Measurements from ENCODE around the gene NELL1. TPM values are rescaled to one million over a fixed set of nuclear protein-coding genes. Genes with fewer than 3 reads are reported as not detected.

Gene NELL1
- total and polyA plus RNA-seq, 4 donors, result 11.0 to 57.9 (median 31.2) TPM

GRCh38 chr11:21622566-21622965, 953.2 kb downstream of the NELL1 start:
- H3K9me3 ChIP-seq (ENCODE audit: control insufficient read depth, insufficient read depth, low read length), result no peaks in the 10 kb centered on the region
- H3K27ac ChIP-seq (ENCODE audit: low read depth, low read length), result no peak overlapping the region
- no peaks in the 10 kb centered on the region for H3K4me1 ChIP-seq (ENCODE audit: control insufficient read depth, insufficient read depth, low read length)
- no CpG with 5 or more reads among the region's 1 CpG for WGBS (ENCODE audit: insufficient coverage)
- no peak overlapping the region for H3K4me3 ChIP-seq (ENCODE audit: low read depth, low read length)
- DNase-seq (ENCODE audit: low read depth in 4 of 6, low spot score in 6 of 6), result peak; percentile 26 to 84 (median 42)
- H3K27me3 ChIP-seq (ENCODE audit: control insufficient read depth, insufficient read depth, low read length), result no peaks in the 10 kb centered on the region
- no peaks in the 10 kb centered on the region for H3K36me3 ChIP-seq (ENCODE audit: control insufficient read depth, insufficient read depth, low read length)

- no peaks in the 10 kb centered on the region for H3K27me3 ChIP-seq (ENCODE audit: control insufficient read depth, insufficient read depth, low read length)
- no peak overlapping the region for H3K4me3 ChIP-seq (ENCODE audit: low read depth, low read length)
- DNase-seq (ENCODE audit: low read depth in 4 of 6, low spot score in 6 of 6), result peak in 1 of 6 donors; percentile 22
- H3K27ac ChIP-seq (ENCODE audit: low read depth, low read length), result no peak overlapping the region
- WGBS (ENCODE audit: insufficient coverage), result 67% methylated on average over 2 of the region's 3 CpGs
- H3K9me3 ChIP-seq (ENCODE audit: control insufficient read depth, insufficient read depth, low read length), result no peaks in the 10 kb centered on the region
- H3K36me3 ChIP-seq (ENCODE audit: control insufficient read depth, insufficient read depth, low read length), result no peaks in the 10 kb centered on the region
- H3K4me1 ChIP-seq (ENCODE audit: control insufficient read depth, insufficient read depth, low read length), result no peaks in the 10 kb centered on the region
Measured at GRCh38 chr11:21622995-21623394, 953.6 kb downstream of the NELL1 start.

Small RNA genes within 50 kb of the gene (small RNA-seq; reads per million reads assigned to genes)
- gene RNA5SP336 (ENCODE audit: low replicate concordance) (8.4 reads per million, percentile 95 among the genes with 10 or more reads in this experiment), gene RNA5SP337 (ENCODE audit: low replicate concordance) (not detected)

Other genes with a start within 250 kb of the NELL1 start
- 10 to 100 TPM in 1 of 2 donors, 1 to 10 TPM in 1; 4.9 to 56.9 TPM for gene SLC6A5, start 70.0 kb upstream of the NELL1 start, total RNA-seq
- 10 to 100 TPM; 29.0 to 35.5 TPM for gene SLC6A5, start 70.0 kb upstream of the NELL1 start, polyA plus RNA-seq (ENCODE audit: insufficient read length in 2 of 2)

Measured in spinal cord (tissue), 10 donors.